ENCODE data around the gene KAT6B. TPM values are rescaled to one million over a fixed set of nuclear protein-coding genes. Genes with fewer than 3 reads are reported as not detected.

KAT6B gene
- total RNA-seq, 6 experiments from 2014 or later: 17.8 to 27.5 (median 23.6) TPM

DNA sequence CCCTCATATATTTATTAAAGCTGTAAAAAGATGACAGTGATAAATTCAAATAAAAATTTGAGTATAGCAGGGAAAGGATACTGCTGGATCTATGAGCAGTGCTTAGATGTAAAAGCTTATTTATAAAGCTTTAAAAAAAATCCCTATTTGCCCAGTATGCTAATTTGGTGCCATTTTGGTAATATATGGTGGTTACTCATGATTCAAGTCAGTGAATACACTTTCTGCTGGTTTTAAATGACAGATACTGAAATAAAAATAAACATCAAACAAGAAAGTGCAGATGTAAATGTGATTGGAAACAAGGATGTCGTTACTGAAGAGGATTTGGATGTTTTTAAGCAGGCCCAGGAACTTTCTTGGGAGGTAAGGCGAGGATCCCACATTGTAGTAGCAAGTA lies 150.7 kb downstream of the KAT6B start:
- no peak overlapping the region for H3K4me3 Mint-ChIP-seq
- H3K36me3 Mint-ChIP-seq (ENCODE audit: low read depth): peaks cover 49% of the 10 kb centered on the region
- DNase-seq: no peak
- peaks cover 11% of the 10 kb centered on the region; the same call in 1 of the 2 replicates for H3K4me1 Mint-ChIP-seq (ENCODE audit: low read depth)
- no peak for TF ChIP-seq CTCF (IDR thresholded peaks at IDR 0.05)
- H3K27ac Mint-ChIP-seq: no peak overlapping the region
- H3K9me3 Mint-ChIP-seq: no peaks in the 10 kb centered on the region
- H3K27me3 Mint-ChIP-seq (ENCODE audit: insufficient read depth): 0 out of 2 replicates have a peak, but pooled peaks cover under 1% of the 10 kb centered on the region

DNA sequence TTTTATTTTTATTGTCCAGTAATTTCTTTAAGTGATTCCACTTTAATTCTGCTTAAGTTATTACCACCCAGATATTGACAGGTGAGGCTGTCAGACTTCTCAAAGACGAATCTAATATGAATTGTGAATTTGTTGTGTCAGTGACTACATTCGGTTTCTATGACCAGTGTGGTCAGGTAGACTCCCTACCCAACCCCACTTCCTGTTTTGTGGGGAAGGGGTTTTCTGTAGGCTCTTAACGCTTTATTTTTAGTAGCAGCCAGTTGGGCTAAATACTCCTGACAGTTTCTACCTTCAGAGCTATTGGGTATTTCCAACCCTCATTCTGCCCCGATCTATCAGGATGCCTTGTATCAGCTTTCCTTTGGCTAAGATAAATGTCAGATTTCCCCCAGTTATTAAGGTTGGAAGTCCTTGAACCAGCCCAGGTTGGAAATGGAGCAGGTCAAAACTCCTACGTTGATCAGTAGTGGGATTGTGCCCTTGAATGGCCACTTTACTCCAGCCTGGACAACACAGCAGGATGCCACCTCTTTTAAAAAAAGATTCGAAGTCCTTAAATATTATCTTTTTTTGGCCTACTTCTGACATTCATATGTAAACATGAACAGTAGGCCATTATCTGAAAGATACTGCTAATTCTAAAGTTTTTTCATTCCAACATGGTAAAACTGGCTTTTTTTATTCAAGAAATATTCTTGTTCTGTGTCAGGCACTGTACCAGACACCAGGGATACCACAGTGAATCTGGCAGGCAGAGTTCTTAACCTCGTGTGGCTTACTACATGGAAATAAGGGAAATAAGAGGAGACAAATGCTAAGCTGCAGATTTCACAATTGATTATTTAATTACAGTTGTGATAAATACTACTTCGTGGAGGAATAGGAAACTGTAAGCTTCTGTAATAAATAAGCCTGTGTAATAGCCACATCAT lies 151.8 kb downstream of the KAT6B start:
- no peak for DNase-seq
- no peak for TF ChIP-seq CTCF (IDR thresholded peaks at IDR 0.05)
- peaks cover 55% of the 10 kb centered on the region for H3K36me3 Mint-ChIP-seq (ENCODE audit: low read depth)
- H3K4me1 Mint-ChIP-seq (ENCODE audit: low read depth): peaks cover 11% of the 10 kb centered on the region; the same call in 1 of the 2 replicates
- H3K27ac Mint-ChIP-seq: no peak overlapping the region
- H3K4me3 Mint-ChIP-seq: no peak overlapping the region
- no peaks in the 10 kb centered on the region for H3K9me3 Mint-ChIP-seq
- peaks cover 3% of the 10 kb centered on the region; the same call in 1 of the 2 replicates for H3K27me3 Mint-ChIP-seq (ENCODE audit: insufficient read depth)

- H3K27ac Mint-ChIP-seq: no peak overlapping the region
- H3K27me3 Mint-ChIP-seq (ENCODE audit: insufficient read depth): peaks cover 3% of the 10 kb centered on the region; the same call in 1 of the 2 replicates
- peaks cover 55% of the 10 kb centered on the region for H3K36me3 Mint-ChIP-seq (ENCODE audit: low read depth)
- TF ChIP-seq CTCF (IDR thresholded peaks at IDR 0.05): no peak
- no peak for DNase-seq
- H3K4me1 Mint-ChIP-seq (ENCODE audit: low read depth): no peaks in the 10 kb centered on the region
- H3K4me3 Mint-ChIP-seq: no peak overlapping the region
- no peaks in the 10 kb centered on the region for H3K9me3 Mint-ChIP-seq
Measured at GRCh38 chr10:74981831-74982633, 155.6 kb downstream of the KAT6B start.

DNA sequence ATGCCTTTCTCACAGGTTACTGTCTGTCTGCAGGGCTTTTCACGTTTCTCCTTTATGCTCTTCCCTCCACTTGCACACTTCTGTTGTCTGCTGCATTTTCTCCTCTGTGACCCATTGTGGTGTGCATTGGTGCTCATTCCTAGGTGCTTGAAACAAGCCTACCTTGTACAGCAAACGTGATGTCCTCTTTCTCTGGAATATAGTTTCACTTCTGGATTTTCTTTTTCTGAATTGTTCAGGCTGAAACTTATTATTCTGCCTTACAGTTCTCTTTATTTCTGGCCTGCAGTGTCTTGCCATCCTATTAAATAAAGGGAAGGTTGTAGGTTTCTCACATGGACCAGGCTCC lies 156.2 kb downstream of the KAT6B start:
- H3K4me1 Mint-ChIP-seq (ENCODE audit: low read depth): peaks cover 3% of the 10 kb centered on the region; the same call in 1 of the 2 replicates
- H3K27me3 Mint-ChIP-seq (ENCODE audit: insufficient read depth): peaks cover 3% of the 10 kb centered on the region; the same call in 1 of the 2 replicates
- no peaks in the 10 kb centered on the region for H3K9me3 Mint-ChIP-seq
- DNase-seq: no peak
- no peak overlapping the region for H3K27ac Mint-ChIP-seq
- no peak overlapping the region for H3K4me3 Mint-ChIP-seq
- peaks cover 49% of the 10 kb centered on the region for H3K36me3 Mint-ChIP-seq (ENCODE audit: low read depth)
- TF ChIP-seq CTCF (IDR thresholded peaks at IDR 0.05): no peak

GRCh38 chr10:74983383-74983782 lies 157.0 kb downstream of the KAT6B start:
- Mint-ChIP-seq H3K4me3 (no peak overlapping the region), H3K27me3 (ENCODE audit: insufficient read depth) (peaks cover 3% of the 10 kb centered on the region; the same call in 1 of the 2 replicates), H3K27ac (no peak overlapping the region), H3K4me1 (ENCODE audit: low read depth) (peaks cover 10% of the 10 kb centered on the region), H3K36me3 (ENCODE audit: low read depth) (peaks cover 47% of the 10 kb centered on the region), H3K9me3 (no peaks in the 10 kb centered on the region)
- TF ChIP-seq CTCF (IDR thresholded peaks at IDR 0.05): no peak
- no peak for DNase-seq
